GDM1 (cell line): Measurements from ENCODE around the gene NDST1.
"Not testable (repeated sequence)": the region's sequence is repeated elsewhere in the genome, so short reads cannot be mapped to it uniquely, and the experiment has no call there.

ENCODE experiments used
- DNase-seq: peaks from one replicate; lab custom pipeline; 2025; lab: John Stamatoyannopoulos, UW

The NDST1 gene

GRCh38 chr5:150507474-150508276 is at the start of gene NDST1:
NDST1 (plus strand) TSS chr5:150508131; CDS start chr5:150521255, 13,124 bp downstream.
- no peak for DNase-seq

GRCh38 chr5:150458802-150459557 is 49.0 kb upstream of the NDST1 start:
- DNase-seq: peak; percentile 57

- DNase-seq: no peak
Observed at GRCh38 chr5:150460781-150461180, 47.1 kb upstream of the NDST1 start.

- peak; percentile 23 for DNase-seq
Observed at GRCh38 chr5:150461231-150461630, 46.7 kb upstream of the NDST1 start.

GRCh38 chr5:150464554-150465012 is 43.3 kb upstream of the NDST1 start:
- DNase-seq: no peak

- no peak for DNase-seq
Observed at GRCh38 chr5:150465927-150466326, 42.0 kb upstream of the NDST1 start.

GRCh38 chr5:150468206-150468605 is 39.7 kb upstream of the NDST1 start:
- DNase-seq: no peak

- no peak for DNase-seq
Observed at GRCh38 chr5:150469718-150470469, 38.0 kb upstream of the NDST1 start.

GRCh38 chr5:150473673-150474358 is 34.1 kb upstream of the NDST1 start:
- no peak for DNase-seq

- not testable (repeated sequence) for DNase-seq
Observed at GRCh38 chr5:150476568-150476967, 31.4 kb upstream of the NDST1 start.

GRCh38 chr5:150479416-150479815 is 28.5 kb upstream of the NDST1 start:
- DNase-seq: no peak

- DNase-seq: no peak
Observed at GRCh38 chr5:150481708-150481965, 26.3 kb upstream of the NDST1 start.

GRCh38 chr5:150481972-150482406 is 25.9 kb upstream of the NDST1 start:
- no peak for DNase-seq

GRCh38 chr5:150484964-150485692 is 22.8 kb upstream of the NDST1 start:
- DNase-seq: no peak

GRCh38 chr5:150485693-150486401 is 22.1 kb upstream of the NDST1 start:
- no peak for DNase-seq

- DNase-seq: peak; percentile 47
Observed at GRCh38 chr5:150486402-150487198, 21.3 kb upstream of the NDST1 start.

- peak; percentile 30 for DNase-seq
Observed at GRCh38 chr5:150487199-150488061, 20.5 kb upstream of the NDST1 start.

GRCh38 chr5:150488519-150489359 is 19.2 kb upstream of the NDST1 start:
- no peak for DNase-seq
